Activated gamma-delta T cell treated with anti-CD3 and anti-CD28 coated beads, Interleukin-2, amount 50 U/mL, for 16 hours (primary cell): ENCODE measurements around the gene MBOAT1.

ENCODE experiments used
- DNase-seq: peaks from one replicate; pipeline ENCODE4 v3.0.0-alpha.2; 2020; ENCODE audit warnings: low read depth

The MBOAT1 gene

DNA sequence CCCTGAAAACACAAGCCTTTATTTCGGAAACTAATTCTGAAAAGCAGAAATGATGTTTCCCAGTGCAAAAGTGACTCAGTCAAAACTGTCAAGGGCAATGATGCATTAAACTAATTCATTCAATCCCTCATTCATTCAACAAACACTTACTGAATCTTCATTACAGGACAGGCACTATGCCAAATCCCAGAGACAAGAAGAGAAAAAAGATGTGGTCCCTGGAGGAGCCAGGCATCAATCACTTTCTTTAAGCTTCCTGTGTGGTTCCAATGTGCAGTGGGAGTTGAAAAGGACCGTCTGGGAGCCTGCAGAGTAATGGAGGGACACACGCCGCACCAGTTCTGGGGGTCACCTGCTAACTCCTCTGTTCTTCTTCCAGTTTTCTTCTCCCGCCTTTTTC, 113.1 kb downstream of the MBOAT1 start:
- DNase-seq, result no peak

DNA sequence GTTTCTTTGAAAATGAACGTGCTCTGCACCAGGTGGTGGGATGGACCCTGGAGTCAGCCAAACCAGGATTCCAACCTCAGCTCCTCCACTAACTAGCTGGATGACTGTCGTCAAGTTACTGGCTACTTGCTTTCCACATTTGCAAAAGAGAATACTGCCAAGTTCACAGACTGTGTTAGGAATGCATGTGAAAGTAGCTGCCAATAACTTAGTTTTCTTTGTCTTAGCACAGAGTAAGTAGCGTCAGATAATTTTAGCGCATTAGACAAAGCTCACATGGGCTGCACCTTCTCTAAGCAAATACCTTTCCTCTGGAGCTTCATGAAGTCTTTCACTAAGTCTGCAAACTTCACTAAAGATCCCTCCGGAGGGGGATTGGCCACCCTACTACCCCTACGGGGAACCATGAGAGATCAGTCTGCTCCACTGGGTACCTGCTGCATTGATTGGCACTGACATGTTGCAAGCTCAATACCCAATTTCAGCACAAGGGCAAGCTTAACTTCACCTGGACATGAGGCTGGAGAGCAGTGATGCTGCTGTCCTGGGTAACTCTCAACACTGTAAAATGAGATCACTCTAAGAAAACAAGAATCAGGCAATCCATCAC, 113.9 kb downstream of the MBOAT1 start:
- no peak for DNase-seq

DNA sequence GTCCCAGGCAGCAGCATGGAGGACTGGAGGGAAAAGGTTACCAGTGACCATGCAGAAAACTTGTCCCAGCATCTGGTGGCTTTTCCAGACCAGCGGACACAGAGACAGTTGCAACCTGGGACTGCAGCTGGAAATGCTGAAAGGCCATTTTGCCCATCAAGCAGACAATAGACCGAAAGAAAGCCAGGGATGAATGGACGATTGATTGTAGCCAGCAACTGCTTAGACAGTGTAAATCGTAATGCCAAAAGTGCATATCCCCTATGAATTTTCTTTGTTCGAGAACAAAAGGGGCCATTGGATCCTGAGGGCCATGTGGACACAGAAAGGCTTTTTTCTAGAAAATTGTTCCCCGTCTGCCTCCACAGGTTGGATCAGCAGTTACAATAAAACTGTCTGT, 115.7 kb downstream of the MBOAT1 start:
- DNase-seq, result no peak

DNA sequence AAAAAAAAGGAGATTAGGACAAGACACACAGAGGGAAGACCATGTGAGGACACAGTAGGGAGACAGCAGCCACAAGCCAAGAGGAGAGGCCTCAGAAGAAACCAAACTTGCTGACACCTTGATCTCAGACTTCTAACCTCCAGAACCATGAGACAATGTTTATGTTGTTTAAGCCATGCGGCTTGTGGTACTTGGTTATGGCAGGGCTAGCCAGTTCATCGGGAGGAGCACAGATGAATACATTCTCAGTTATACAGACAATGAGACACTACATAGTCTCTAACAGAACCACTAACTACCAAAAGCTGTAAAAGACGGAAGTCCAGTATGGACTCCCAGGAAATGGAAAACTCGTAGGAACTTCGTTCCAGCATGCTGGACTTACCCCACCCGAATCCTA, 116.8 kb downstream of the MBOAT1 start:
- no peak for DNase-seq

DNA sequence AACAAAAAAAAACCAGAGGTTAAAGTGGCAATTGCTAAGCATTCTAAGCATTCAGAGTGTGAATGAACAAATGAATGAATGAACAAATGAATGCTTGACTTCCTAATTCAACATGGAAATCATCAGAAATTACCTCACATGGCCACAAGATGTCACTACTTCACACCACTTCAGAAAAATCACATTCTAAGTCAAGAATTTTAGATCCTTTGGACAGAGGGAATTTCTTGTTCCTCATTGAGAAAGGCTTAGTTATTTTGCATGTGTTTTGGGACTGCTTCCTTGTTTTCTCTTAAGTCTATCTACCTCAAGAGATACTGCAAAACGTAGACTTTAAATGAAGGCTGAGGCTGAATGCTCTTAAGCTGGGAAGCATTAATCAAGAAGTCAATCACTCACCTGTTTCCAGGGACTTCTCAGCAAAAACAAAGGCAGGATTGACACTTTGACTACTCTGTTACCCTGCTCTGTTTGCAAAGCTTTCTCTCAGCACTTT, 120.2 kb downstream of the MBOAT1 start:
- DNase-seq, result no peak

DNA sequence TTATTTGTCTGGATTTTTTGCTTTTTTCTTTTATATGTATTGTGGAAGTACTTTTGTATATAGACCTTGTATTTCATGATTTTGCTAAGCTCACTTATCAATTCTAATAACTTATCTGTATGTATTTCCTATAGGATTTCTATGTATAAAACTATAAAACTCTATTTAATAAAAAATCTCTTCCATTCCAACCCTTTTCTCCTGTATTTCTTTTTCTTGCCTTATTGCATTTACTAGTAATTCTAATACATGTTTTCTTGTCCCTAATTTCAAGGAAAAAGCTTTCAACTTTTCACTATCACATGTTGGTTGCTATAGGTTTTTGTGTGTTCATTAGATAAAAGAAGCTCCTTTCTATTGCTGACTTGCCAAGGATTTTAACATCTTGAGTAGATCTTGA, 125.3 kb downstream of the MBOAT1 start:
- no peak for DNase-seq

DNA sequence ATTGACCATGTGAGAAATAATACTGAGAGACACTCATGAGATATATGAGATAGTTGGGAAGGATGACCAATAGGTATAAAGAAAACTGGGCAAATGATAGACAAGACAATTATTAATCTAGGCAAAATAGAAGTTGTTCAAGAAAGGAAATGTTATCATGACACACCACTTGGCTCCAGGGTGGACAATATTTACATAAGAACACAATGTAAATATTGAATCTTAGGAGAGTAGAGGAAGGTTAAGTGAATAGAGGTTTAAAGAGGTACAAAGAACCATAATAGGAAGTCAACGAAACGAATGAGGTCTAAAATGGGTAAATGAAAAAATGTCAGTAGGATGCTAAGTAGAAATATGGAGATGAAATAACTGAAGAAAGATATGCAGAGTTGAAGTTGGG, 126.5 kb downstream of the MBOAT1 start:
- no peak for DNase-seq

DNA sequence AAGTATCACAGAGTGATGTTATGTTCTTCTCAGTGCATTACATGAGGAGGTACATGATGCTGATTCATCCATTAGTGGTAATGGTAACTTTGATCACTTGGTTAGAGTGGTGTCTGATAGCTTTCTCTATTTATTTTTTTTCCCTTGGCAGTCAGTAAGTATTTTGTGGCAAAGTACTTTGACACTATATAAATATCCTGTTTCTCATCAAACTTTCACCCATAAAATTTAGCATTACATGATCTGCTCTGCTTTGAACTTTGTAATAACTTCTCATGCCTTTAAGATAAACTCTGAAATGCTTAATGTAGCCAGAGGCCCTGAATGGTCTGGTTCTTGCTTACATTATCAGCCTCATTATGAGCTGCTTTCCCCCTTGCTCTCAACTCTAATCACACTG, 127.9 kb downstream of the MBOAT1 start:
- DNase-seq, result no peak

DNA sequence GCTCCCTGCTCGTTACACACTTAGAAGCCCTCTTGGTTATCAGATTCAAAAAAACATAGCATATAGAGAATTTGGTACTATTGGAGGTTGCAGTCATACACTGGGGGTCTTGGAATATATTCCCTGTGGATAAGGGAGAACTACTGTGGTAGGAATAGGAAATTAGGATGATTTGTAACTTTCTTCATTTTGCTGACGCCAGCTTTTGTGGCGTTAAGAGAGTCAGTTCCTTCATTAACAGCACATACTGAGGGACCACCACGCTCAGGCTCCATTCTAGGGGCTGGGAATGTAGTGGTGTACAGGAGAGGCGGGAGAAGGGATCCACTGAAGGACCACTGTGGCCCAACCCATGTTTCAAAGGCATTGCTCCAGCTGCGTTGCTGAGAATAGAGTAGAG, 140.3 kb downstream of the MBOAT1 start:
- no peak for DNase-seq

DNA sequence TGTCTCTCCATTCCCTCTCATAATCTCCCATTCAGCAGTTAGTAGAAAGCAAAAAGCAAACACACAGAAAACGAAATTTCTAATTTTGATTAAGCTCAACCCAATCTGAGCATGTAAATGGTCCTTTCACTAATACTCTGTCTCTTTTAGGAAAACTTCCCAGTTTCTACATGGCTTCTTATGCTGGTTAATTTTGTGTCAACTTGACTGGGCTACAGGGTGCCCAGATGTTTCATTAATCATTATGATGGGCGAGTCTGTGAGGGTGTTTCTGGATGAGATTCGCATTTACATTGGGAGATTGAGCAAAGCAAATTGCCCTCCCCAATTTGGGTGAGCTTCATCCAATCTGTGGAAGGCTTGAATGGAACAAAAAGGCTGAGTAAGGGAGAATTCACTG, 142.2 kb downstream of the MBOAT1 start:
- DNase-seq, result no peak

DNA sequence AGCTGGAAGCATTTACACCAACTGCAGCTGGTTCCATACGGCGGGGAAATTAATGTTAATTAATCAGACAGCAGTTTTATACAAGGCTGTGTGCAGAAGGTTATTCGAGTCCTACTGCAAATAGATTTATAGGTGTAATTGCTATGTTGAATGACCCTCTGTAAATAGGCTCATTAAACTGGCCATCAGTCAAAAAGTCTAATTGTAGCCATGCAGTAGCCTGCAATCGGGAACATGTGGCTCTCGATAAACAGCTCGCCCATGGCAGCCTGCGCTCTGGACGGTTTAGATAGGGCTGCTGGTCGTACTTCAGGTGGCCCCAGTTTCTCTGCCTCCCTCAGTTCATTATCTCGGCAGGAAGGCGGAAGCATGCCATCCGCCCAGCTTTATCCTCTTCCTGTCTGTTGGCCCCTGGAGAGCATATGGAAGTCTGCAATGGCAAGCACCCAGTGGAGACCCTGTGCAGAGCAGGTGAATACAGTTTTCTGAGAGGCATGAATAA, 143.2 kb downstream of the MBOAT1 start:
- no peak for DNase-seq

DNA sequence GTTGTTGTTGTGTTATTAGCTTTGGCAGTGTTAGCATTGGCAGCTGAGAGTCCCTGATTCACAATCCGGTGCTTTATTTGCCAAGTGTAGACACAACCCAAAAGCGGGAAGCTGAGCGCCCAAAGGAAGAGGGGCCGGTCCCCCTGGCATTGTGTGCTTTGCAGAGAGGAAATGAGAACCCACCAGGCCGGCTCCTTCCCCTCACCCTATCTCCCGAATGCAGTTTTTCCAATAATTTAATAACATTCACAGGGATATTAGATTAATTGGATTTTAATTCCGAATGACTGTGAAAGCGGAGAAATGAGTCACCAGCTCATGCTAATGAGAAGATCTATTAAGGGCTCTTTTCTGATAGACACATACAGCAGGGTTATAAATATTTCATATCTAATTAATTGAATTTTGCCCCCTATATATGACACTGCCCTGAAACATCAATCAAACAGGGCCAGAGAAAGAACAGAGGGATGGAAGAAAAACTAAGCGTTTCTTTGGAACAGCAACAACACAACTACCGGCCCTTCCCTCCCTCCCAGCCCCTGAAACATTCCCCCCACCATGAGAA, 143.8 kb downstream of the MBOAT1 start:
- no peak for DNase-seq

DNA sequence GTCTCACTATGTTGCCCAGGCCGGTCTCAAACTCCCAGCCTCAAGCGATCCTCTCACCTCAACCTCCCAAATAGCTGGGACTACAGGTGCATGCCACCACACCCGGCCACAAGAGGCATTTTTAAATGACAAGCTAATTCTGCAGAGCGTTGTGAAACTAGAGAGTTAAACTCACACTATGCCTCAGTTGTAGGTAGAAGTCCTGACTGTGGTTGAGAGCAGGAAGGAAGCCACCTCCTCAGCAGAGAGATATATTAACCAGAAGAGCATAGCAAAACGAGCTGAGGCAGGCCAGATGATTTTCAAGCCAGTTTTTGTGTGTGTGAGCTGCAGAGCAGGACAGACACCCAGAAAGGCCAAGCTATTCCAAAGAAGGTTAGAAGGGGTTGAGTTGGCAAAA, 150.3 kb downstream of the MBOAT1 start:
- no peak for DNase-seq

DNA sequence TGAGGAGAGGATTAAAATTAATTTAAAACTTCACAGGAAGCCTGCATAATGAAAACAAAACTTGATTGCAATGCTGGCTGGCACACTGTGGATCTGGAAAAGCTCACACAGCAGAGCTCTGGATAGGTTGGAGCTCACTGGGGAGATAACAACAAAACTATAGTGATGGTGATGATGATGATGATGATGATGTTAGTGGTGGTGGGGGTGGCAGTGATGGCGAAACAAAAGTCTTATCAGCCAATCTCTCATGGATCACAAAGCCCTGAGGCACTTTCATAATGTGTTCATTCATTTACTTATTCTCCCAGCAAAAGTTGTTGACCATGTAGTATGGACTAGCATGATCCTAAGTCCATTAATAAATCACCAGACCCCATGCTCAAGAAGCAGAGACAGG, 152.0 kb downstream of the MBOAT1 start:
- no peak for DNase-seq

DNA sequence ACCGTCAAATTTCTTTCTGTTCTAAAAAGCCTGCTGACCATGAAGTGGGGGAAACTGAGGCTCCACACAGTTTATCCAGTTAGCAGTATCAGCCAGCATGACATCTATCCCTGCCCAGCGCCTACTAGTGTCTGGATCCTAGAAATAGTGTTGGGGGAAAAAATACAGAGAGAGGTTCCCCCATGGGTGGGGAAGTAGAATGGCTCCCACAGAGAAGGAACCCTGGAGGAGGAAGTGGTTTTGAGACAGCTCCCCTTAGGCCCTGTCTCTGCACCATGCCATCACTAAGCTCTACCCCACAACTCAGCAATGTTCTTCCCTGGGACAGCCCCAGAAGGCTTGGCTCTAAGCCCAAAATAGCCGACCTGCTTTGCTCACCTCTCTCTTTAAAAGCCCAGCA, 153.4 kb downstream of the MBOAT1 start:
- DNase-seq, result no peak

DNA sequence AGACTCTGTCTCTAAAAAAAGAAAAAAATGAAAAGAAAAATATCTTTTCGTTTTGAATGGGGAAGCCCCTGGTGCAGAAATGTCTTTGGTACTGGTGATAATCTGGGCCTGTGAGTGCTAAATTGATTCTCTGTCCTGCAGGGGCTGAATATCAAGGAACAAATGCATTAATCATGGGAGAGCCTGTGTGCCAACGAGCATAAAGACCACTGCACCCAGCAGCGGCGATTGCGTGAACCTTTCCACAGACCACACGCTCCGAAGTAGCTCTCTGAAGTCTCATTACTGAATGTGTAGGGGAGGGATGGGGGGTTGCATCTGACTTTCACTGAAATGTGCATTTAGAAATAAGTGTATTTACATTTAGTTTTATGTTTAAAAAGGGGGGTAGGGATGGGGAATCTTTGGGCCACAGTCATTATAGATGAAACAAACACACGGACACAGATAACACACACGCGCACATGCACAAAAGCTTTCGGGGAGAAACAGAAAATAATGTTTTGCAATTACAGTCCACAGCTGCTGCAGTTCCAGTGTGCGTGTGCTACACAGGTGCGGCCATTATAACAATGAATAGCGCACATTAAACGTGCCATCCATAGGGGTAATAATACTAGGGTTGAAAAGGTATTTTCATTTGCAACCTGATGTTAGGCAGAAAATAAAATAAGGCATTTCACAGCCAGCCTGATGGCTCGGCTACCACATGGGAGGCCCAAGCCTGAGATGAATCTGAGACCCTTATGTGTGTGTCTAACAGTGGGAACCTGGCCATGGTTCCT, 154.0 kb downstream of the MBOAT1 start:
- no peak for DNase-seq

DNA sequence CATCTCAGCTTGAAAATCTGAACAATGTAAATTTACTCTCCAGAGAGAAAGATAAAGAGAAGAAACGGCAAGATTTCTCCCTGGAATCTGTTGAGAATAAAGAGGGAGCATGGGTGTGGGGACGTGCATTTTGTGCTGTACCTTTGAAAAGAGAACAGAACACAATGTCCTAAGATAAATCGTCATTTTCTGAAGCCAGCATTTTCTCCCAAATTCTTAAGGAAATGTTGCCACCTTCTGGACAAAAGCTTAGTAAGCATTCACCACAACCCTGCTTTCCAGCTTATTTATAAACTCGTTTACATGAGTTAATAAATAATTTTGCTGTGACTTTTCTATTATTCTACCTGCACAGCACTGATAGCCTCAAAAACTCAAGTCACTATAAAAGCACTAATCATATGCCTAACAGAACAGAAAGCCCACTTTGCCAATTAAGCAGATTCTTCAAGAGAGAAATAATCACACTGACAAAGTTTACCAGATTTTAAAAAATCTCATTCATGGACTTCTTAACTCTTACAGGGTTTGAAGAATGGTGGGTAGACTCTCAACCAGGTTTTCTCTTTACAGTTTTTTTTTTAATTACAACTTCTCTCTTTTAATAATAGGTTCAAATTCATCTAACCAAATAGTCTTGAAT, 155.8 kb downstream of the MBOAT1 start:
- no peak for DNase-seq

DNA sequence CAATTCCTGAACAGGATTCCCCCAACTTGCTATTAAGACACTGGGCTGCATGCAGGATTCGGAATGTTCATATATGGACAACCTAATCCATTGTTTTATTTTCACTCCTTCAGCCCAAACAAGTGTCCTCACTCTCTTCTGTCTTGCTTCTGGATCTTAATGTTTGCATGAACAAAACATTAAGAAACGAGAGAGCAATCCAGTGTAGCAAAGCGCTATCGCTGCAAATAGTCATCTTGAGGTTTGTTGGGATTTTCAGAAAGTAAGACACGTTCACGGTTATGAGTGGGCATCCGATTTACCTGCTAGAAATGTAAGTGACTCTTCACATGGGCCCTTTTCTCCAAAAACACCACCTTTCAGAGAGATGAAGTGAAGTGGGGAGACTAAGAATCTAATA, 156.4 kb downstream of the MBOAT1 start:
- no peak for DNase-seq
